Upper lobe of left lung (tissue), 6 donors: ENCODE results near the gene NBAS. TPM values are rescaled to one million over a fixed set of nuclear protein-coding genes. Genes with fewer than 3 reads are reported as not detected.

Experiments
- ATAC-seq, 2 donors: fragments of 200-7000 bp; cut with Tn5 transposase; one replicate each; pipeline ENCODE4 v1.9.1; 2022; ENCODE audit warnings: mild to moderate bottlenecking in 2 of 2, moderate library complexity in 2 of 2; ENCODE audit not compliant: low FRiP score in 2 of 2
- DNase-seq, 2 donors: peaks; one replicate each; pipeline ENCODE4 v3.0.0-alpha.2; 2019 to 2020
- H3K27ac ChIP-seq, 4 donors: fragments of 200-600 bp; sonication (generic); one replicate each; pipeline ENCODE4 v1.5.1; 2016 to 2019
- H3K27me3 ChIP-seq, 4 donors: fragments of 200-600 bp; sonication (generic); one replicate each; pipeline ENCODE4 v1.5.1; 2017 to 2019
- H3K36me3 ChIP-seq, 4 donors: fragments of 200-600 bp; sonication (generic); one replicate each; pipeline ENCODE4 v1.5.1; 2016 to 2019
- H3K4me1 ChIP-seq, 4 donors: fragments of 200-600 bp; sonication (generic); one replicate each; pipeline ENCODE4 v1.5.1; 2018 to 2019
- H3K4me3 ChIP-seq, 4 donors: fragments of 200-600 bp; sonication (generic); one replicate each; pipeline ENCODE4 v1.5.1; 2017 to 2019; ENCODE audit warnings: mild to moderate bottlenecking in 2 of 4, moderate library complexity in 1 of 4
- H3K9me3 ChIP-seq, 4 donors: fragments of 200-600 bp; sonication (generic); one replicate each; pipeline ENCODE4 v1.5.1; 2018 to 2019
- EP300 ChIP-seq, 4 donors: sonication (generic); formaldehyde crosslinking; IDR thresholded peaks; one replicate each; pipeline ENCODE4 v1.5.1; 2017; ENCODE audit warnings: antibody characterized with exemption in 4 of 4, control low read depth in 2 of 4
- POLR2A ChIP-seq, 4 donors: fragments of 450-650 bp; IDR thresholded peaks; one replicate each; pipeline ENCODE4 v1.5.1; 2016 to 2017; ENCODE audit warnings: antibody characterized with exemption in 4 of 4, mild to moderate bottlenecking in 2 of 4
- POLR2AphosphoS5 ChIP-seq, 2 donors: sonication (generic); formaldehyde crosslinking; IDR thresholded peaks; one replicate each; pipeline ENCODE4 v1.5.1; 2017; ENCODE audit warnings: antibody characterized with exemption in 2 of 2
- WGBS, 2 donors: methylation state at CpG; one replicate each; pipeline ENCODE4 v1.1.5; 2017 to 2018; 5-methylcytosine and 5-hydroxymethylcytosine counted together
- total RNA-seq, 6 donors: library from RNA; depleted of rRNA in 4 of 6; stranded (reverse); fragments of >200 nt in 4 of 6; gene quantifications; one replicate each; pipeline versions ENCODE4 v1.1.0 to v1.2.1, GENCODE V29; 2016 to 2021
- TF ChIP-seq, protein P1 (sequence below), 6 experiments: fragments of 450-650 bp in 4 of 6; fragments of 200-600 bp in 2 of 6; sonication (generic) in 2 of 6; IDR thresholded peaks; one replicate each; pipeline ENCODE4 v1.5.1; 2016 to 2019; ENCODE audit warnings: antibody characterized with exemption in 6 of 6
- donor health status: DM: no; HTN: no; CAD: no; lungs with moderate emphysema.
- donor health status: DM: no; HTN: yes; CAD: no; lungs with severe emphysema.

NBAS gene
- total RNA-seq, 6 donors from 2014 or later, result 33.2 to 75.5 (median 43.1) TPM

DNA sequence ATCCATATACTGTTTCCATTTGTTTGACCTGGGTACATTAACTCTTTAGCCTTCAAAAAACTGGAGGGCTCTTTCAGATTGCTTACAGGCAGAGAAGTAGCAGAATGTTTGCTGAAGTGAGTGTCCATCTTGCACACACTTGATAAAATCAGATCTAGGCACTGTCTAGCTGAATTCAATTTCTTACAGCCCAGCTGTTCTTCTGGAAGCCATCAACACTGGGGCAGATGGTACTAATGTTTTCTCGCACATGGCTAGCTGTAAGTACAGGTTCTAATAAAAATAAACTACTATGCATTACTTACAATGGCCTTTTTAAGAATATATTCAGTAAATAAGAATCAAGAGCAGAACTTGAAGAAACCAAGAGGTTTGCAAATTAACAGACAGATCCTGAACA is 175.9 kb downstream of the NBAS start:
- Histone ChIP-seq H3K27me3 (no peaks in the 10 kb centered on the region), H3K4me1 (no peaks in the 10 kb centered on the region), H3K27ac (no peak overlapping the region), H3K4me3 (no peak overlapping the region), H3K9me3 (no peaks in the 10 kb centered on the region), H3K36me3 (peaks cover 0 to 28% (median 6%) of the 10 kb centered on the region in 4 donors)
- 94 to 100% methylated on average over 1 of the region's 1 CpG for WGBS, 2 donors
- no peak for ATAC-seq
- TF ChIP-seq POLR2A (IDR thresholded peaks at IDR 0.05), result no peak
- TF ChIP-seq, protein P1, sequence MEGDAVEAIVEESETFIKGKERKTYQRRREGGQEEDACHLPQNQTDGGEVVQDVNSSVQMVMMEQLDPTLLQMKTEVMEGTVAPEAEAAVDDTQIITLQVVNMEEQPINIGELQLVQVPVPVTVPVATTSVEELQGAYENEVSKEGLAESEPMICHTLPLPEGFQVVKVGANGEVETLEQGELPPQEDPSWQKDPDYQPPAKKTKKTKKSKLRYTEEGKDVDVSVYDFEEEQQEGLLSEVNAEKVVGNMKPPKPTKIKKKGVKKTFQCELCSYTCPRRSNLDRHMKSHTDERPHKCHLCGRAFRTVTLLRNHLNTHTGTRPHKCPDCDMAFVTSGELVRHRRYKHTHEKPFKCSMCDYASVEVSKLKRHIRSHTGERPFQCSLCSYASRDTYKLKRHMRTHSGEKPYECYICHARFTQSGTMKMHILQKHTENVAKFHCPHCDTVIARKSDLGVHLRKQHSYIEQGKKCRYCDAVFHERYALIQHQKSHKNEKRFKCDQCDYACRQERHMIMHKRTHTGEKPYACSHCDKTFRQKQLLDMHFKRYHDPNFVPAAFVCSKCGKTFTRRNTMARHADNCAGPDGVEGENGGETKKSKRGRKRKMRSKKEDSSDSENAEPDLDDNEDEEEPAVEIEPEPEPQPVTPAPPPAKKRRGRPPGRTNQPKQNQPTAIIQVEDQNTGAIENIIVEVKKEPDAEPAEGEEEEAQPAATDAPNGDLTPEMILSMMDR (IDR thresholded peaks at IDR 0.05), result no peak
- TF ChIP-seq EP300 (IDR thresholded peaks at IDR 0.05), result no peak
- TF ChIP-seq POLR2AphosphoS5 (IDR thresholded peaks at IDR 0.05), result no peak
- DNase-seq, result no peak

DNA sequence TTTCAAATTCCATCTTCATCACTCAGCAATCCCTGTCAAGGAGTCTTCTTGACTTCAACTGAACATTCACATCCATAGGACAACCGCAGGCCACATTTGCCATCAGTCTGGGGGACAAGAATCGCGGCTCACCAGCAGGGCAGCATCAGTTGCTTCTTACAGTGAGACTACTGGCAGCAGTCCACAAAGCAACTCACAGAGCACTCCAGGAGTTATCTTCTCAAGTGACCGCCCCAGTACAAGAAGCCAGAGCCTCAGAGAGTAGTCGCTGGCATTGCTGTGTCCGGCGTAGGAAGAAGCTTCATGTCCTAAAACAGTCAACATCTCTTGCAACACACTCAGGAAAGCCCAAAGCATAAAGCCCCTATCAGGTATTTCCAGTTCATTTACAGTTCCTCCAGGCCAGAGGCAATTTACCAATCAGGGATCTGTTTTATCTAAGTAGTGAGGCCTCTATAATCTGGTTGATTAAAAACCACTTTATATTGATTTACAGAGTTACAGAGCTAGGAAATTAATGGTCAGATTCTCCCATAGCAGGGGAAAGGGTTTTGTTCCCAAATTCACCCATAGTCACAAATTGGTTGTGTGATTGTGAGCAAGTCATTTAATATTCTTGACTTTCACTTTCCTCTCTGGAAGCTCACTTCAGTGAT is 177.3 kb downstream of the NBAS start:
- Histone ChIP-seq H3K27ac (no peak overlapping the region), H3K9me3 (no peaks in the 10 kb centered on the region), H3K4me1 (no peaks in the 10 kb centered on the region), H3K27me3 (no peaks in the 10 kb centered on the region), H3K36me3 (peaks cover 0 to 28% (median 4%) of the 10 kb centered on the region in 4 donors), H3K4me3 (no peak overlapping the region)
- no peak for TF ChIP-seq EP300 (IDR thresholded peaks at IDR 0.05)
- no peak for TF ChIP-seq POLR2AphosphoS5 (IDR thresholded peaks at IDR 0.05)
- no peak for TF ChIP-seq POLR2A (IDR thresholded peaks at IDR 0.05)
- TF ChIP-seq, protein P1 (IDR thresholded peaks at IDR 0.05), result no peak
- 96 to 100% methylated on average over 2 to 7 of the region's 7 CpGs for WGBS, 2 donors
- DNase-seq, result no peak
- no peak for ATAC-seq

DNA sequence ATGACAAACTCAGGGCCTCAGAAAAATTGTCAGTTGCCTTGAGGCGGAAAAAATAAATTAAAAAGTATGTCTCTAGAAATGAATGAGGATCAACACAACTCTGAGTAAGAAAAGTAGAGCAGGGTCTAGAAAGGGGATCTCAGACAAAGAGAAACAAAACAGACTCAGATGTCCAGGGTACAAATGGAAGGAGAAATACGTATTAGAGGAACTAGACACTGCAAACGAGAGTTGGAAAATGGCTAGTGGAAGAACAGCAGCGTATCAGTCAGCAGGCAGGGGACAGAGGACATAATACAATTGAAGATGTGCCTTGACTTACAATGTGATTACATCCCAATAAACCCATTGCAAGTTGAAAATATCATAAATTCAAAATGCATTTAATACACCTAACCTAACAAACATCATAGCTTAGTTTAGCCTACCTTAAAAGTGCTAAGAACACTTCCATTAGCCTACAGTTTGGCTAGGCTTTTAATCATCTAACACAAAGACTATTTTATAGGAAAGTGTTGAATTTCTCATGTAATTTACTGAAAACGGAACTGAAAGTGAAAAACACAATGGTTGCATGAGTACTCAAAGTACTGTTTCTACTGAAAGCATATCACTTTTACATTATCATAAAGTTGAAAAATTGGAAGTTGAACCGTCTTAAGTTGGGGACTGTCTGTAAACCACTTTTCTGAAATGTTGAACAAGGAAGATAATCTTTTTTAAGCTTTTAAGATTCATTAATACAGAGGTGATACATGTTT is 182.8 kb downstream of the NBAS start:
- ATAC-seq (no peak), DNase-seq (no peak)
- no peak for TF ChIP-seq EP300 (IDR thresholded peaks at IDR 0.05)
- 79 to 88% methylated on average over 6 of the region's 6 CpGs for WGBS, 2 donors
- Histone ChIP-seq H3K4me3 (no peak overlapping the region), H3K27me3 (no peaks in the 10 kb centered on the region), H3K4me1 (no peaks in the 10 kb centered on the region), H3K9me3 (no peaks in the 10 kb centered on the region), H3K36me3 (peaks cover 0 to 38% (median 5%) of the 10 kb centered on the region in 4 donors), H3K27ac (no peak overlapping the region)

DNA sequence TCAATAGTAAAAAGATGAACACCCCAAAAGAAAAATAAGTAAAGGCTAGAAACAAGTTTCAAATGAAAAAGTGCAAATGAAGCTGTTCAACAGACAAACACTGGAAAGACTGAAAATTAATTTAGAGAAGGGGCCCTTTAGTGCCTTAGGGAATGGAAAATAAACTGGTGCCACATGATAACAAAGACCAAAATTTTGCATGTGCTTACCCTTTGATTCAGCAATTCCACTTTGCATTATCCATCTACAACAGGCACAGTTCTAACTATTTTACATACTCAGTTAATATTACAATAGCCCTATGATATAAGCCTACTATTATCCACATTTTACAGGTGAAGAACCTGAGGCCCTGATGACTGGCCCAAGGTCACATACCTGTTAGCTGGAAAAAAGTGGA is 183.9 kb downstream of the NBAS start:
- Histone ChIP-seq H3K9me3 (no peaks in the 10 kb centered on the region), H3K4me3 (no peak overlapping the region), H3K27me3 (no peaks in the 10 kb centered on the region), H3K36me3 (peaks cover 0 to 27% (median 5%) of the 10 kb centered on the region in 4 donors), H3K4me1 (no peaks in the 10 kb centered on the region), H3K27ac (no peak overlapping the region)
- ATAC-seq, result no peak
- no peak for TF ChIP-seq POLR2AphosphoS5 (IDR thresholded peaks at IDR 0.05)
- TF ChIP-seq, protein P1 (IDR thresholded peaks at IDR 0.05), result no peak
- TF ChIP-seq EP300 (IDR thresholded peaks at IDR 0.05), result no peak
- TF ChIP-seq POLR2A (IDR thresholded peaks at IDR 0.05), result no peak
- no peak for DNase-seq

DNA sequence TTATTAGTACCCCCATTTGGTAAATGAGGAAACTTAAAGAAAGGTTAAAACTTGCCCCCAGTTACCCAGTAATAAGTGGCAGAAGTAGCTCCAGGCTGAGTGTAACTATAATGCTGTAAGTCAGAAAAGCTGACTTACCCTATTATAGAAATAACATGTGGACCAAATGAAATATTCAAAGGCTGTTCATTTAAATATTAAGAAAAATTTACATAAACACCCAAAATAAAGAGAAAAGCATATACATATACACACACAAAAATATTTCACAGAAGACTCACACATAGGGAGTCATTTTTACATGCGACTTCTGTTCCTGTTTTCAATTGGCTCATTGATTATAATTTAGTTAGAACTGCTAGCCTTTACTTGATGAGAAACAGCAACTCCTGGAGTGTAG is 189.1 kb downstream of the NBAS start:
- peaks cover 3 to 34% (median 5%) of the 10 kb centered on the region in 4 donors for H3K36me3 ChIP-seq
- ATAC-seq (no peak), DNase-seq (no peak)
- TF ChIP-seq EP300 (IDR thresholded peaks at IDR 0.05) (no peak), POLR2A (IDR thresholded peaks at IDR 0.05) (no peak), POLR2AphosphoS5 (IDR thresholded peaks at IDR 0.05) (no peak)
- TF ChIP-seq, protein P1 (IDR thresholded peaks at IDR 0.05), result no peak
- 93 to 98% methylated on average over 1 of the region's 1 CpG for WGBS, 2 donors
- H3K4me1 ChIP-seq, result no peaks in the 10 kb centered on the region
- H3K4me3 ChIP-seq, result no peak overlapping the region
- H3K9me3 ChIP-seq, result no peaks in the 10 kb centered on the region
- no peaks in the 10 kb centered on the region for H3K27me3 ChIP-seq
- no peak overlapping the region for H3K27ac ChIP-seq
